ENCODE data around the gene RGS6.

Gene RGS6

DNA sequence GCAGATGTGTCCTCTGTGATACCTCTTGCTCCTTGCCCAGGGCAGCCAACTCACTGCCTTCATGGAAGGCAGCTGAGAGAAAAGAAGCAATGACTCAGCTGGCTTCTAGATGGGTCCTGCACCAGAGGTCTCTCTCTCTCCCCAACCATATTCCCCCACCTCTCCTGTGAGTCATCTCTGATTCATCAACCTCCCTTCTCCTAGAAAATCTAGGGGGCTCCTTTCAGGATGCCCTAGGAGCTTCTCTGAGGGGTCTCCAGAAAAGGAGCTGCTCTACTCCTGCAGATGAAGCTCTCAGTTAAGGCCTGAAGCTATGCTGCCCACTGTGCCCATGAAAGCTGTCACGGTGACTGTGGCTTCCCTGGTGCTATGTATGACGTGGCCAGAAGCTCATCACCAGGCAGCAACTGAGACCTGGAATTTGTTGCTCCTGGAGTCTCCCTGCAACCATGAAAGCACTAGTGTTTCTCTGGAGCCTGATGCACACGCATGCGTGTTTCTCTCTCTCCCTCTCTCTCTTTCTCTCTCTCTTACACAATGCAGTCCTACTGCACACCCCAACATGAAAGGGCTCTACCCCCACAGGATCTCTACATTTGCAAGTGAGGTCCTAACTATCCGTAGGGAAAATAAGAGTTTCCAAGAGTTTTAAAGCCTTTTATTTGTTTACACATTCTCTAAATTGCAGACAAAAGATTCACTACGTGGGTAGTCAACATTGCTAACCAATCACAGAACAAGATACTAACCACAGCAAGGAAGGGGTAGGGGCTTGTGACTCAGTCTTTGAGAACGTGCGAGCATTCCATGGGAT, 676.4 kb downstream of the RGS6 start:
- TF ChIP-seq, protein P1, sequence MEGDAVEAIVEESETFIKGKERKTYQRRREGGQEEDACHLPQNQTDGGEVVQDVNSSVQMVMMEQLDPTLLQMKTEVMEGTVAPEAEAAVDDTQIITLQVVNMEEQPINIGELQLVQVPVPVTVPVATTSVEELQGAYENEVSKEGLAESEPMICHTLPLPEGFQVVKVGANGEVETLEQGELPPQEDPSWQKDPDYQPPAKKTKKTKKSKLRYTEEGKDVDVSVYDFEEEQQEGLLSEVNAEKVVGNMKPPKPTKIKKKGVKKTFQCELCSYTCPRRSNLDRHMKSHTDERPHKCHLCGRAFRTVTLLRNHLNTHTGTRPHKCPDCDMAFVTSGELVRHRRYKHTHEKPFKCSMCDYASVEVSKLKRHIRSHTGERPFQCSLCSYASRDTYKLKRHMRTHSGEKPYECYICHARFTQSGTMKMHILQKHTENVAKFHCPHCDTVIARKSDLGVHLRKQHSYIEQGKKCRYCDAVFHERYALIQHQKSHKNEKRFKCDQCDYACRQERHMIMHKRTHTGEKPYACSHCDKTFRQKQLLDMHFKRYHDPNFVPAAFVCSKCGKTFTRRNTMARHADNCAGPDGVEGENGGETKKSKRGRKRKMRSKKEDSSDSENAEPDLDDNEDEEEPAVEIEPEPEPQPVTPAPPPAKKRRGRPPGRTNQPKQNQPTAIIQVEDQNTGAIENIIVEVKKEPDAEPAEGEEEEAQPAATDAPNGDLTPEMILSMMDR (IDR thresholded peaks at IDR 0.05): no peak

DNA sequence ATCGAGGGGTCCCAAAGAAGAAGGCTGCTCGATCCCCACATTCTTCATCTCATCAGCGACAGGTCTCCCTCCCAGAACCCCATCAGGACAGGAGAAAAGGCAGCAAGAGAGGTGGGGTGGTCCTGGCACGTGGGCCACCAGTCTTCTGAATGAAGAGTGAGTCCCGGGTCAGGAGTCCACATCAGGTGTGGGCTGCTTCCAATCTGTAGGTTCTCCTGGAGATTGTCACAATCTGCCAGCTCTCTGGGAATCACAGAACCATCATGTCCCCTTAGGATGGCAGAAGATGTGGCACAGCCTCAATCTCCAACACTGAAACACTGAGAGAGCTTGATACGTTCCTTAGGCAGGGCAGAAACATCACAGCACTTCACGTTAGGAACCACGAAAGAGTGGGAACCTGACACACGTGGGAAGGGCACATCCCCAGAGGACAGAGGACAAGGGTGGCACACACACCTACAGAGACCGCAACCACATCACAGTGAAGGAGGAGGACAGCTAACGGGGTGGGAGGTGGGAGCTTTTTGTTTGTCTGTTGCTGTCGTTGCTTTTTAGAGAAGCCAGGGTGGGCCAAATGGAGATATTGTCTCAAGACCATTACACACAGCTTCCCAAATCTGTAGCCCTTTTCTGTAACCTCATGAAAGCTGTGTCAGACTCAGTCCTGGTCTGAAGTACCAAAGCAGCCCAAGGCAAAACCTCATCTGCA, 677.1 kb downstream of the RGS6 start:
- TF ChIP-seq, protein P1 (IDR thresholded peaks at IDR 0.05): no peak

DNA sequence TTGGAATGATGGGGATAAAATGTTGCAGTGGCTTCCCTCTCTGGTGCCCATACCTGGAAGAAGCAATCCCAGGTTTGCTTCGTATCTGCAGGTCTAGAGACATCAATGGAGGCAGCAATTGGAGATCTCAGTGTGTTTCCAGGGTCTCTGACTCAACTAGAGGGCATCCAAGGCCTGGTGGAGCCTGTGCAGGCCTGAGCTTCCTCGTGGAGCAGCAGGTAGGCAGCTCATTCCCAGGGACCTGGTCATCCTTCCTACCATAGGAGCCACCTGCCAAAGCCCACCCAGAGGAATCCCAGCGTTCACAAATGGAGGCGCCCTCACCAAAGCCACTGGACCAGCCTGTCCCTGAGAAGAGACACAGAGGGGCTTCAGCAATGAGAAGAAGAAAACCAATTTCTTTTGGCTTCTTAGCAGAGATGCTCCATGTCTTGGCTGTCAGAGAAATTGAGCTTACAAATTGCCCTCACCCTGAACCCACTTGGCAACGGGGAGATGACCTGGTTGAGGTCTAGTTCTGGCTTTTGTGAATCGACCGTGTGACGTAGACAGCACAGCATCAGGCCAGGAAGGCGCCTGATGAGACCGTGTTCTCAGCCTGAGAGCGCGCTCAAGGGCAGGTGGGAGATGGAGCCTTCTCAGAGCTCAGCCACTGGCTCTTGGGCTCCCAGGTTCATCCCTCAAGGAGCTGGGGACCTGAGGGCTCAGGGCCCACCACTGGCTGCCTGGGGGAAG, 678.0 kb downstream of the RGS6 start:
- TF ChIP-seq, protein P1 (IDR thresholded peaks at IDR 0.05): no peak

DNA sequence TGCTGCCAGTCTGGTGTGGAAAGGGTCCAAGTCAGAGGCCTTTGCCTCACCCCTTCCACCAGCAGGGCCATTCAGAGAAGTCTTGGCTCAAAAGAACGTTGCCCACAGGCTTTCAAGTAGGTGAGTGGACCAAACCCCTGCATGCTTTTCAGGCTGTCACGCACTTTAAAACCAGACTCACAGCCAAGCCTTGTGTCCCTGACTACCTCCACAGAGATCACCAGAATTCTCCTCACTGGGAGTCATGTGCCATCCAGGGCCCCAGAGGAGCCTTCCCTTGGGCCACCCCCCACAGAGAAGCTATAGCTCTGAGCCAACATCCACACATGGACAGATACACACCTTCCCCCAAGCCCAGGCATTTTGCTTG, 678.6 kb downstream of the RGS6 start:
- TF ChIP-seq, protein P1 (IDR thresholded peaks at IDR 0.05): no peak

DNA sequence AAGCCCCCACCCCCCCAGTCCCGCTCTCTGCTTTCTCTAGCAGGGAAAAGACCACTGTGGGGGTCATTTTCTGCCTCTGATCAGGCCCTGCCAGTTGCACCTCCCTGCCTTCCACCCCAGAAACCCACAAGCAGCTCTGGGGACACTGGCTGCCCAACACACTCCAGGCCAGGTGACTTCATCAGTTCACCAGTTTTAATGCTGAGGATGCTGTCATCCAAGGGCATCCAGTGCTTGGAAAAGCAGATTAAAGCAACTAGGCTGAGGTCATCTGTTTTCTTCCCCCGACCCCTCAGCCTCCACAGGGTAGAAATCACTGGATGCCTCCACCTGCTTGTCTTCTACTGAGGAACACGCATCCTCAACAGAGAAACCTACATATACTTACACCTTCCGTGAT, 679.3 kb downstream of the RGS6 start:
- TF ChIP-seq, protein P1 (IDR thresholded peaks at IDR 0.05): no peak

DNA sequence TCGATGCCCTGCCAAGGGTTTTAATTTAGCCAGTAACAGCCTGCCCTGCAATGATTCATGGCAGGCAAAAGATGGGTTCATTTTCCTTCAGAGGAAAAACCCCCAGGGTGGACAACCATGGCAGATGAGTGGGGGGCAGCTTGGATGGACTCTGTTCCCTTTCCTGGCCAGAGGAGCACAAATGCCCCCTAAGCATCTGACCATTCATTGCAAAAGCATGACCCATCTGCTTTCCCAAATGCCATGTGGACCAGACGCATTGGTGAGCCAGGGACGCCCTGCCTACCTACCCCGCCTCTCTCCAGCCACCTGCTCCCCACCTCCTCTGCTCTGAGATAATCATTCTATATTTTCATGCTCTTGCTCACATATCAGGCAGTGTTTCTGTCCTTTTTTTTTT, 679.8 kb downstream of the RGS6 start:
- TF ChIP-seq, protein P1 (IDR thresholded peaks at IDR 0.05): no peak

DNA sequence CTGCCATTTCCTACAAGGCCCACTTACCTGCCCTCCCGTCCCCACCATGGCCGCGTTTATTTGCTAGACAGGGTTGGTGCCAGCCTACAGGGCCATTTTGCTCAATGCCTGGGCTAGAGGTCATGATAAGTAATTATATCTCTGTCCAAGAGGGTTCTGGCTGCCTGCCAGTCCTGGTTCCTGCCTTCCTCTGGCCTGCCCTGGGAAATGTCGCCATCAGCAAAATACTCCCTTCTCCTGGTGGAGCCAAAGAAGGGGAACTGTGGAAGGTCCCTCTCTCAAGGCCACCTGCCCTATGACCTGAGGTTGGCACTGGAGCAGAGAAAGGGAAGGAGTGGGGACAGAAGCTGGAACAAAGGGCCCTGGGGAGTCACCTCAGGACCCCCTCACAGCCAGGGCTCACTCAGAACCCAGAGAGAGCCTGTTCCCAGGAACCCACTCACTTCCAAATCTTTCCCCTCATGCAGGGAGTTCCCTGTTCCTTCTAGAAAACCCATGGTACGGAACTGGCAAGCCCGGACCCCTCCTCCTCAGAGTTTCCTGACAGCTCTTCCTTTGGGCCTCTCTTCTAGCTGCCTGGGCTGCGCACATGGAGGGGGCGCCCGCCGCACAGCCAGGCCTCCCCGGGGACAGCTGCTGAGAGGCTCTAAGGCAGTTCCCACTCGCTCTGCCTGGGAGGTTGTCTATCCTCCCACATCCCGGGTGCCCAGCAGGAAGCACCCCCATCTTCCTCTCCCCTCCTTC, 681.2 kb downstream of the RGS6 start:
- TF ChIP-seq, protein P1 (IDR thresholded peaks at IDR 0.05): no peak

Measured in LNCAP (cell line).